HT1080 (cell line): ENCODE data around the gene WRAP73. TPM values are rescaled to one million over a fixed set of nuclear protein-coding genes. Genes with fewer than 3 reads are reported as not detected.

Experiments used
- DNase-seq: peaks from one replicate; pipeline ENCODE4 v3.0.0-alpha.2; 2015; ENCODE audit warnings: low read depth
- total RNA-seq: library from RNA; depleted of rRNA; stranded (reverse); fragments of >200 nt; shearing (Covaris generic); gene quantifications from 2 replicates; pipeline ENCODE4 v1.2.3, GENCODE V29; 2014

WRAP73 gene
- total RNA-seq, 1 experiment from 2014 or later, result 64.5 TPM

GRCh38 chr1:3683197-3683596 lies 33.3 kb upstream of the WRAP73 start:
- DNase-seq, result no peak

DNA sequence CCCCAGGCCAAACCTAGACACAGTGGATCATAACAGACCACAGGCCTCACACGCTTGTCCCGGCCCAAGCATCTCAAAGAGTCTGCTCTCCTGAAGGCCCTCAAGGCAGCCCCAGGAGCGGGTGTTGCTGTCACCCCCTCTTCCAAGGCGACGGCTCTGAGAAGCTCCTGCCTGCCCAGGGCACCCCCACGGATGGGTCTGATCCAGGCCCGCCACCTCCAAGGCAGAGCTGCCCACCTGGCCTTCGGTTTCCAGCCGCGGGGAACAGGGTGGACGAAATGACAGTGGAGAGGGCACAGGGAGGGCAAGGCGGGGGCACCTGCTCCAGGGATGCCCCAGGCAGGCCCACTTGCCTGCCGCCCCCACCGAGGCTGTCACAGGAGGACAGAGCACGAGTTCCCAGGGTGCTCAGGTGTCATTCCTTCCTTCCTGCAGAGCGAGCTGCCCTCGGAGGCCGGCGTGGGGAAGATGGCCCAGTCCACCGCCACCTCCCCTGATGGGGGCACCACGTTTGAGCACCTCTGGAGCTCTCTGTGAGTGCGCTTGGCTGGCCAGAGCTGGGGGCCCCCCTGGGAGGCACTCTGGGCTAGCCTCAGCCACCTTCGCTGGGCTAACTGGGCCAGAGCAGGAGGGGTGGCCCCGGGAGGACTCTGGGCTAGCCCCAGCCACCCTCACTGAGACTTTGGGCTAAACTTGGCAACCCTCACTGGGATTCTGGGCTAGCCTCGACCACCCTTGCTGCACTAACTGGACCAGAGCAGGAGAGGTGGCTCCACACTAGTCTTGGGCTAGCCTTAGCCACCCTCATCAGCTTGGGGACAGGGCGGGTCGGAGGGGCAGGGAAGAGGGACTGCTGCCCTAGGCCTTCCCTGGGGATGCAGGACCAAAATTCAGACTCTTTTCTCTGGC lies 32.2 kb upstream of the WRAP73 start:
- DNase-seq, result no peak

DNA sequence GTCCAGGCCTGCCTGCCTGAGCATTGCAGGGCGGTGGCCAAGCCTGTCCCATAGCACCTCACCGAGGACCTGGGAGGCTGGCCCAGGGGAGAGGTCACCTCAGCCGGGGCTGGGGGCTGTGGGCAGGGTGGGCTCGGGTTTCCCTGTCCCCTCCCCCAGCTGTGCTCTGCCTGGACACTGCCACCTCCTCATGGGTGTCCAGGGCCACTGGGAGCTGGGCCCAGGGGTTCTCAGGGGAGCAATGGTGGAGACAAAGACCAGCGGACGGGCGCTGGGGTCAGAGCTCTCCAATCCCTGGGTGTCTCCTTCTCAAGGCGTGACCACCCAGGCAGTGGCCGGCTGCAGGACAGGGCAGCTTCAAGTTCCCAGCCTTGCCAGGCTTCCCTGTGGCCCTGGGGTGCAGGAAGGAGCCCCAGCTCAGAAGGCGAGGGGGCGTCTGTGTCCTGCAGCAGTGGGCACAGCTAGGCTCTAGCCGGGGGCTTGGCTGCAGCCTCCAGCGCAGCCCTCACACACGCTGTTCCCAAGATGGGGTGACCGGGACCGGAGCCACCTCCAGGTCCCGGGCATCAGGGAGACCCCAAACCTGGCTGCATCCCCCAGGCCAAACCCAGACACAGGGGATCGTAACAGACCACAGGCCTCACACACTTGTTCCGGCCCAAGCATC lies 31.5 kb upstream of the WRAP73 start:
- DNase-seq, result no peak

DNA sequence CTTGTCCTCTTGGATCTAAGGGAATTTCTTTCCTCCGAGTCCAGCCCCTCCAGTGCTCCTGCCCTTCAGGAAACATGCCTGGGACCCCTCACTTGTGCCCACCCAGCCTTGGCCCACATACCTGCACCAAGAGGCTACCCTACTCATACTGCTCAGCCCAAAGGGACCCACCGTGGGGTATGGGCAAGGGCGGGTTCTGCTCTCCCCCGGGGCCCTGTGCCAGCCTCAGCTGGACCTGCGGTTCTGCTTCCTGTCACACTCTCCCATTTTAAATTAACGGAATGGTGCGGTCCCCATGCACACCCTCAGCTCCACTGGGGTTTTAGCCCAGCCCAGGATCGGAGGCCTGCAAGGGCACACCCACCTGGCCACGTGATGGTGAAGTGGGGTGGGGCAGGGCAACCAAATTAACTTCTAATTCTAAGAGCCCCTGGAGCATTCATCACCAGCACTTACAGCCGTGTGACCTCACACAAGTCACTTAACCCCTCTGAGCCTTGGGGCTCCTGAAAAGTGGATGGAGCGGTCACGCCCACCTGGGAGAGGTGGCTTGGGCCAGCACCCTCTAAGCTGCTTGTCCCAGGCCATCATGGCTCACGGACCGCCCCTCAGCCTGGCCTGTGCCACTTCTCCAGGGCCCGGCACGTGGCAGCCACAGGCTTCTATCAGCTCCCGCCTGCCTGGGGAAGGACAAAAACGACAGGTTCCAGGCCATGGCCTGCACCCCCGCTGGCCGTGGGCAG lies 30.8 kb upstream of the WRAP73 start:
- DNase-seq, result no peak

DNA sequence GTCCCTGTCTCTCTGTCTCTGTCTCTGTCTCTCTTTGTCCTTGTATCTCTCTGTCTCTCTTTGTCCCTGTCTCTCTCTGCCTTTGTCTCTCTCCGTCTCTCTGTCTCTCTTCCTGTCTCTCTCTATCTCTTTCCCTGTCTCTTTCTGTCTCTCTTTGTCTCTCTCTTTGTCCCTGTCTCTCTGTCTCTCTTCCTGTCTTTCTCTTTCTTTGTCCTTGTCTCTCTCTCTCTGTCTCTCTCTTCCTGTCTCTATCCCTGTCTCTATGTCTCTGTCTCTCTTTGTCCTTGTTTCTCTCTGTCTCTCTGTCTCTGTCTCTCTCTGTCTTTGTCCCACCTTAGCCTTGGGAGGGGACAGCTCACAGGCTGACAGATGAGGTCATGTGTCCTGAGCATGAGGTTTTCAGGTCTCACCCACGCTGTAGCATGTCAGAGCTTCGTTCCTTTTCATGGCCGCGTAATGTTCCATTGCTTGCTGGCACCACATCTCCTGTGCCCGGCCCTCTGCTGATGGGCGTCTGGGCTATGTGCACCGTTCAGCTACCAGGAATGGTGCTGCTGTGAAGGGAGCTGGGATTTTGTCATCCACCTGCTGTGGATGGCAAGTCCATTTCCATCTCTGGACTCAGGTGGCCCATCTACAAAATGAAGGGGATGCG lies 30.0 kb upstream of the WRAP73 start:
- no peak for DNase-seq

DNA sequence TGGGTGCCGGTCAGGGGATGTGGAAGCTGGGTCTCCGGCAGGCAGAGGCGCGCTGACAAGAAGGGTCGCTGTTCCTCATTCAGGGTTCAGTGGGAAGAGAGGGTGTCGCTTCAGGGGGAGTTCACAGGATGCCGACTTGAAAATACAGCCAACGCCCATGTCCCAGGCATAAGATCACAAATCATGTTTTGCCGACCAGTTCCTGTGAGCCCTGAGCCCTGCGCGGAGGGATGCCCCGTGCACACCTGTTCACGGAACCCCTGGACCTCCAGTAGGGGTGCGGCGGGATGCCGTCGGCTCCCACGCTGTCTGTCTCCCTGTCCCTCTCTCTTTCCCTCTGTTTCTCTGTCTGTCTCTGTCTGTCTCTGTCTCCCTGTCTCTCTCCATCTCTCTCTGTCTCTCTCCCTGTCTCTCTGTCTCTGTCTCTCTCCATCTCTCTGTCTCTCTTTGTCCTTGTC lies 29.2 kb upstream of the WRAP73 start:
- no peak for DNase-seq

GRCh38 chr1:3678361-3679097 lies 28.6 kb upstream of the WRAP73 start:
- DNase-seq, result no peak

GRCh38 chr1:3677484-3677883 lies 27.6 kb upstream of the WRAP73 start:
- DNase-seq, result no peak

GRCh38 chr1:3676581-3677470 lies 26.9 kb upstream of the WRAP73 start:
- no peak for DNase-seq

DNA sequence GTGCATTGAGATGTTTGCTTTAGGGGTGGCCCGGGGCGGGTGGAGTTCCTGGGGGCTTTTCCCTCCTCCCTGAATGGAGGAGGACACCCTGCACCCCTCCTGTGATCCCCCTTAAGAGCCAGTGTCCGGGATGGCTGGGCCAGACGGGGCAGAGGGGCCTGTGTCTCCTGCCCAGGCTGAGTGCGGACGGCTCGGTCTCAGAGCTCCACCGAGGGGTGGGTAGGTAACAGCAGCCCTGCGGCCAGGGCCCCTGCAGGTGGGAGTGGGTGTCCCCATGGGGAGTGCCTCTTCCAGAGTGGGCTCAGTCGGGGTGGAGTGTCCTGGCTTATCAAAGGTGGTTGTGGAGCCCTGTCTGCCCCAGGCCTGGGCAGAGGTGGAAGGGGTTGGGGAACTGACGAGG lies 25.5 kb upstream of the WRAP73 start:
- no peak for DNase-seq

- DNase-seq, result no peak
These were observed 24.5 kb upstream of the WRAP73 start for GRCh38 chr1:3674100-3675094.

- no peak for DNase-seq
These were observed 23.6 kb upstream of the WRAP73 start for GRCh38 chr1:3673381-3674099.

GRCh38 chr1:3672971-3673361 lies 23.1 kb upstream of the WRAP73 start:
- no peak for DNase-seq

GRCh38 chr1:3672231-3672970 lies 22.5 kb upstream of the WRAP73 start:
- DNase-seq, result no peak

GRCh38 chr1:3671371-3672180 lies 21.7 kb upstream of the WRAP73 start:
- DNase-seq, result no peak

- no peak for DNase-seq
These were observed 20.9 kb upstream of the WRAP73 start for GRCh38 chr1:3670823-3671265.
